HG03064 (cell line): ENCODE data around the gene GPLD1.
"Not testable (repeated sequence)": the region's sequence is repeated elsewhere in the genome, so short reads cannot be mapped to it uniquely, and the experiment has no call there.

Experiments
- ATAC-seq: cut with Tn5 transposase; IDR thresholded peaks from one replicate; pipeline ENCODE4 v1.9.1; 2021; ENCODE audit warnings: low read depth; ENCODE audit not compliant: unreplicated experiment

GPLD1 gene

DNA sequence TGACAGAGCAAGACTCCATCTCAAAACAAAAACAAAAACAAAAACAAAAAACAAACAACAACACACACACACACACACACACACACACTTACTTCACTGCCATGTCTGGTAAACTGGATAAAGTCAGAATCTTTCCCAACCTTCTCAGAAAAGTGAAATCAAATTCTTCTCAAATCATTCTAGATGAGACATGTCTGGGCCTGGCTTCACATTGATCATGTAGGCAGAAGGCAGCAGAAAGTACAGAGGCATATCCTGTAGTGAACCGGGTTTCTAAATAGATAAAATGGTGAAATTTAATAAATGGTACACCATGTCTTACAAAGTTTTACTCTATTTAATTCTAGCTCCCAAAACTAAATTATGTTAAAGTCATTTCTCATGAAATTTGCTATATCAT, 101.6 kb downstream of the GPLD1 start:
- no peak for ATAC-seq

GRCh38 chr6:24385536-24386269, 103.7 kb downstream of the GPLD1 start:
- no peak for ATAC-seq

GRCh38 chr6:24384369-24385130, 104.8 kb downstream of the GPLD1 start:
- ATAC-seq = not testable (repeated sequence)

DNA sequence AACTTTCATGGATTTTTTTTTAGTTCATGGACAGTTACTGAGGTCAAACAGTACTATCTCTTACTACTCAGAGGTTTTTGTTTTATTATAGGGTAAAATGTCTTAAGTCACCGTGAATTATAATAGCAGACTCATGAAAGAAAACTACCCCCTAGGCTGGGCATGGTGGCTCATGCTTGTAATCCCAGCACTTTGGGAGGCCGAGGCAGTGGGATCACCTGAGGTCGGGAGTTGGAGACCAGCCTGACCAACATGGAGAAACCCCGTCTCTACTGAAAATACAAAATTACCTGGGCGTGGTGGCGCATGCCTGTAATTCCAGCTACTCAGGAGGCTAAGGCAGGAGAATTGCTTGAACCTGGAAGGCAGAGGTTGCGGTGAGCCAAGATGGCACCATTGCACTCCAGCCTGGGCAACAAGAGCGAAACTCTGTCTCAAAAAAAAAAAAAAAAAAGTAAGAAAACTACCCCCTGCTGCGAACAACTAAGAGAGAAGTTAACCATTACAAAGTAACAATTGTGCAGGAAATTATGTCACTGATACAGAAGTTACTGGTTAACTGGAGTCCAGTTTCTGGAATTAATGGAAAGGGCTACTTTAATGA, 106.4 kb downstream of the GPLD1 start:
- ATAC-seq = not testable (repeated sequence)

DNA sequence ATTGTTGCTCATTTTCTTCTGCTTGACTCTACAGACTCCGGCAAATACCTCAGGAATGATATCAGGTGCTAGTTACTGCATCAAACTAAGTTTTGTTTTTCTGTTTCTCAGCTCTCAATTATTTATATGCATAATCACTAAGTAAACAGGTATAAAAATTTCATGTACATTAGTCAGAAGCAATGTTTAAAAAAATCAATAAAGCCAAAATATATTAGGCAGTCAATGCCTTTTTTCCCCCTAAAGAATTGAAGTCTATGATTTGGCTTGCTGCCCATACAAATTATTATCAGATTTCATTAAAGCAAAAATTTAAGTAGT, 107.2 kb downstream of the GPLD1 start:
- ATAC-seq = no peak

DNA sequence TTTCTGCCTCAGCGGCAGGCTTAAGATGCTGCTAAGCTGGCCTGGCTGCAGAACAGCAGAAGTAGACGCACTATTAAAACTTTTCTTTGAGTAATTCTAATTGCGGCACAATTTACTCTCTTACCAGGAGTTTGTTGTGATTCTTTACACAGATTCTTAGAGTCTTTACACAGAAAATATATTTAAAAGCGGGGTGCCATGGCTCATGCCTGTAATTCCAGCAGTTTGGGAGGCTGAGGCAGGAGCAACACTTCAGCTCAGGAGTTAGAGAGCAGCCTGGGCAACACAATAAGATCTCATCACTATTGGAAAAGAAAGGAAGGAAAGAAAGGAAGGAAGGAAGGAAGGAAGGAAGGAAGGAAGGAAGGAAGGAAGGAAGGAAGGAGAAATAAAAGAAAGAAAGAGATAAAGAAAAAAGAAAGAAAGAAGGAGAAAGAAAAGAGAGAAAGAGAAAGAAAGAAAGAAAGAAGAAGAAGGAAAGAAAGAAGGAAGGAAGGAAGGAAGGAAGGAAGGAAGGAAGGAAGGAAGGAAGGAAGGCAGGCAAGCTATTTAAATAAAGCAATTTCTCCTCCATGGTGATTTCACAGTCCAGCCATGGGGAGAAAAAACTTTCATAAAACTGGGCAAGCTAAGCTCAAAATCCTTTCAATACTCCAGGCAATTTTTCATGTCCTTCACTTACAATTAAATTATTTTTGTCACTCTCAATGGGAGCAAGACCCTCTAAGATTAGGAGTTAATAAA, 107.7 kb downstream of the GPLD1 start:
- no peak for ATAC-seq

GRCh38 chr6:24378473-24379097, 110.8 kb downstream of the GPLD1 start:
- no peak for ATAC-seq
